HEK293T (cell line): ENCODE measurements around the gene TPI1.

Experiments used
- ARNT ChIP-seq: fragments of 450-650 bp; IDR thresholded peaks from 2 replicates; pipeline ENCODE4 v1.6.1; 2017; ENCODE audit warnings: mild to moderate bottlenecking
- BHLHE40 ChIP-seq: fragments of 450-650 bp; IDR thresholded peaks from 2 replicates; pipeline ENCODE4 v1.6.1; 2016; ENCODE audit warnings: mild to moderate bottlenecking, moderate library complexity, borderline replicate concordance
- FOXM1 ChIP-seq: fragments of 450-650 bp; IDR thresholded peaks from 2 replicates; pipeline ENCODE4 v1.6.1; 2017; ENCODE audit warnings: mild to moderate bottlenecking, borderline replicate concordance
- SP1 ChIP-seq: fragments of 450-650 bp; IDR thresholded peaks from 2 replicates; pipeline ENCODE4 v1.6.1; 2017
- TARDBP ChIP-seq: fragments of 450-650 bp; IDR thresholded peaks from 2 replicates; pipeline ENCODE4 v1.6.1; 2016
- ZNF384 ChIP-seq: fragments of 450-650 bp; IDR thresholded peaks from 2 replicates; pipeline ENCODE4 v1.6.1; 2016
- TF ChIP-seq, protein P1 (sequence below): fragments of 450-650 bp; IDR thresholded peaks from 2 replicates; pipeline ENCODE4 v1.6.1; 2016

DNA sequence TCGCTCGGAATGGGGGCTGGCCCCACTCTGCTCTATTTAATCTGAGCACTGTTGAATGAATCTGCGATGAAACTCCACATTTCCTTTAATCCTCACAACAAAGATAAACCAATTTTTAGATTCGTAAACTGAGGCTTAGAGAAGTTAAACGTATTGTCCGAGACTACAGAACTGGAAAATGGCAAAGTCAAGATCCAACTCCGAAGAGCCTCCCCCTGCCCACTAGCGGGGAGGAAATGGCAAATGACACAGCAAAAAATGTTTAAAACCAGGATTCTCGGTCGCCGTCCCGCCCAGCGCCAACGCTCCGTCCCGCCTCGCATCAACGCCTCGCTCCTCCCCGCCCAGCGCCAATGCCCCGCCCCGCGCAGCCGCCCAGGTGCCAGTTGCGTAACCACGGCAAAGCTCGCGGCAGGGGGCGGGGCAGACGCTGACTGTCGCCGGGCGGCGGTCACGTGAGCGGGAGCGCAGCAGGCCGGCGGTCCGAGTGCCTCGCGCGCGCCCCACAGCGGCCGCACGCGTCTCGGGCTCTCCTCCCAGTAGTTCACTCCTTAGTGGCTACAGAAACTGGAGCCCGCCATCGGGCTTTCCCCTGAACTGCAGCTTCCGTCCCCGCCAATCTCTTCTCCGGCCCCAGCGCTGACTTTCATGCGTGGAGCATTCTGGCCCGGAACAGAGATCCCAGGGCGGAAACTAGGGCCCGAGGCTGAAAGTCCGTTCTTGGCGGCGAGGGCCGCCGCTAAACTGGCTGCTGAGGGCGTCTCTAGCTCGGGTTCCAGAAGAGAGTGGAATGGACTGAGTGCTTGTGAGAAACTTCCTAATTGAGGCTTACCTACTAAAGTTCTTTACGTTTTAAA lies 23.7 kb downstream of the TPI1 start:
- TF ChIP-seq BHLHE40: no peak
- TF ChIP-seq TARDBP: no peak
- no peak for TF ChIP-seq SP1
- TF ChIP-seq ARNT: no peak
- TF ChIP-seq FOXM1: no peak
- no peak for TF ChIP-seq ZNF384
- TF ChIP-seq, protein P1, sequence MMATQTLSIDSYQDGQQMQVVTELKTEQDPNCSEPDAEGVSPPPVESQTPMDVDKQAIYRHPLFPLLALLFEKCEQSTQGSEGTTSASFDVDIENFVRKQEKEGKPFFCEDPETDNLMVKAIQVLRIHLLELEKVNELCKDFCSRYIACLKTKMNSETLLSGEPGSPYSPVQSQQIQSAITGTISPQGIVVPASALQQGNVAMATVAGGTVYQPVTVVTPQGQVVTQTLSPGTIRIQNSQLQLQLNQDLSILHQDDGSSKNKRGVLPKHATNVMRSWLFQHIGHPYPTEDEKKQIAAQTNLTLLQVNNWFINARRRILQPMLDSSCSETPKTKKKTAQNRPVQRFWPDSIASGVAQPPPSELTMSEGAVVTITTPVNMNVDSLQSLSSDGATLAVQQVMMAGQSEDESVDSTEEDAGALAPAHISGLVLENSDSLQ: no peak
